ENCODE data around the gene SLC10A4.
"Not testable (repeated sequence)": the region's sequence is repeated elsewhere in the genome, so short reads cannot be mapped to it uniquely, and the experiment has no call there.

The SLC10A4 gene

GRCh38 chr4:48483006-48483776 lies at the start of gene SLC10A4:
Gene SLC10A4 (plus strand): TSS chr4:48483343. CDS start chr4:48483562, 219 bp downstream.
- no peak for DNase-seq (ENCODE audit: low read depth)

- no peak for DNase-seq (ENCODE audit: low read depth)
Measured at GRCh38 chr4:48436318-48436717, 46.8 kb upstream of the SLC10A4 start.

GRCh38 chr4:48439988-48440387 lies 43.2 kb upstream of the SLC10A4 start:
- DNase-seq (ENCODE audit: low read depth) = no peak

- not testable (repeated sequence) for DNase-seq (ENCODE audit: low read depth)
Measured at GRCh38 chr4:48440914-48441313, 42.2 kb upstream of the SLC10A4 start.

- DNase-seq (ENCODE audit: low read depth) = no peak
Measured at GRCh38 chr4:48445704-48446103, 37.4 kb upstream of the SLC10A4 start.

- no peak for DNase-seq (ENCODE audit: low read depth)
Measured at GRCh38 chr4:48446642-48447041, 36.5 kb upstream of the SLC10A4 start.

GRCh38 chr4:48449151-48449550 lies 34.0 kb upstream of the SLC10A4 start:
- DNase-seq (ENCODE audit: low read depth) = no peak

- no peak for DNase-seq (ENCODE audit: low read depth)
Measured at GRCh38 chr4:48450740-48451139, 32.4 kb upstream of the SLC10A4 start.

GRCh38 chr4:48451656-48452055 lies 31.5 kb upstream of the SLC10A4 start:
- DNase-seq (ENCODE audit: low read depth) = not testable (repeated sequence)

GRCh38 chr4:48454591-48454990 lies 28.6 kb upstream of the SLC10A4 start:
- no peak for DNase-seq (ENCODE audit: low read depth)

- no peak for DNase-seq (ENCODE audit: low read depth)
Measured at GRCh38 chr4:48461000-48461399, 22.1 kb upstream of the SLC10A4 start.

GRCh38 chr4:48462363-48462762 lies 20.8 kb upstream of the SLC10A4 start:
- peak; percentile 27 for DNase-seq (ENCODE audit: low read depth)

GRCh38 chr4:48467442-48467841 lies 15.7 kb upstream of the SLC10A4 start:
- no peak for DNase-seq (ENCODE audit: low read depth)

GRCh38 chr4:48467891-48468290 lies 15.3 kb upstream of the SLC10A4 start:
- no peak for DNase-seq (ENCODE audit: low read depth)

- DNase-seq (ENCODE audit: low read depth) = no peak
Measured at GRCh38 chr4:48470137-48470536, 13.0 kb upstream of the SLC10A4 start.

- no peak for DNase-seq (ENCODE audit: low read depth)
Measured at GRCh38 chr4:48470570-48470969, 12.6 kb upstream of the SLC10A4 start.

GRCh38 chr4:48472794-48473193 lies 10.3 kb upstream of the SLC10A4 start:
- DNase-seq (ENCODE audit: low read depth) = no peak

GRCh38 chr4:48475770-48476169 lies 7.4 kb upstream of the SLC10A4 start:
- no peak for DNase-seq (ENCODE audit: low read depth)

- DNase-seq (ENCODE audit: low read depth) = no peak
Measured at GRCh38 chr4:48478273-48478672, 4.9 kb upstream of the SLC10A4 start.

- DNase-seq (ENCODE audit: low read depth) = no peak
Measured at GRCh38 chr4:48481581-48481980, 1.6 kb upstream of the SLC10A4 start.

GRCh38 chr4:48483777-48484493 lies 792 bp downstream of the SLC10A4 start:
- no peak for DNase-seq (ENCODE audit: low read depth)

- no peak for DNase-seq (ENCODE audit: low read depth)
Measured at GRCh38 chr4:48484494-48485168, 1.5 kb downstream of the SLC10A4 start.

GRCh38 chr4:48489683-48490011 lies 6.5 kb downstream of the SLC10A4 start:
- no peak for DNase-seq (ENCODE audit: low read depth)
